H1 (cell line): ENCODE measurements around the gene FRMD6. TPM values are rescaled to one million over a fixed set of nuclear protein-coding genes. Genes with fewer than 3 reads are reported as not detected.

Experiments
- CTCF ChIA-PET: fragments of 300-600 bp; sonication (Branson Sonifier 250); formaldehyde crosslinking; loops from one replicate; lab custom pipeline; 2021; ENCODE audit not compliant: partially characterized antibody; lab: Charles Lee
- POLR2A ChIA-PET: fragments of 300-600 bp; sonication (Branson Sonifier 250); formaldehyde crosslinking; loops from one replicate; lab custom pipeline; 2021; ENCODE audit warnings: inconsistent platforms; ENCODE audit not compliant: partially characterized antibody; lab: Charles Lee
- DNase-seq, 2 experiments: peaks; one replicate each; pipeline versions ENCODE4 v3.0.0 to v3.0.0-alpha.2; 2010 to 2022; ENCODE audit warnings: low spot score in 2 of 2, low read depth in 1 of 2, mixed read lengths in 1 of 2
- FAIRE-seq: peaks from 2 replicates; lab custom pipeline; 2011; peaks lifted over from hg19 to GRCh38; lab: Jason Lieb, UNC
- H2AFZ ChIP-seq: 2 replicates; pipeline ENCODE4 v1.8.1; 2012; ENCODE audit warnings: low read length, inconsistent platforms
- H2AK5ac ChIP-seq: 2 replicates; pipeline ENCODE4 v1.6.1; 2013; ENCODE audit warnings: low read depth, low read length
- H2BK120ac ChIP-seq: replicated peaks from 2 replicates; pipeline ENCODE3; 2013; ENCODE audit warnings: low read depth, low read length, inconsistent platforms
- H2BK12ac ChIP-seq: 2 replicates; pipeline ENCODE4 v1.6.1; 2013; ENCODE audit warnings: low read depth, low read length
- H2BK15ac ChIP-seq: 2 replicates; pipeline ENCODE4 v1.6.1; 2013; ENCODE audit warnings: low read length
- H2BK20ac ChIP-seq: 2 replicates; pipeline ENCODE4 v1.6.1; 2013; ENCODE audit warnings: low read length
- H2BK5ac ChIP-seq: 2 replicates; pipeline ENCODE4 v1.6.1; 2013; ENCODE audit warnings: low read depth, low read length
- H3K14ac ChIP-seq: 2 replicates; pipeline ENCODE4 v1.6.1; 2013; ENCODE audit warnings: inconsistent platforms; ENCODE audit not compliant: insufficient read length
- H3K18ac ChIP-seq: 2 replicates; pipeline ENCODE4 v1.6.1; 2013; ENCODE audit warnings: low read length; ENCODE audit errors: extremely low read depth
- H3K23ac ChIP-seq: 2 replicates; pipeline ENCODE4 v1.6.1; 2013; ENCODE audit warnings: inconsistent platforms; ENCODE audit not compliant: insufficient read length
- H3K23me2 ChIP-seq: 2 replicates; pipeline ENCODE4 v1.6.1; 2013; ENCODE audit warnings: low read depth, low read length
- H3K27ac ChIP-seq: 2 replicates; pipeline ENCODE4 v1.6.1; 2011; ENCODE audit warnings: low read depth, low read length, inconsistent platforms
- H3K27me3 ChIP-seq, 4 experiments: replicated peaks in 1 of 4; 1 replicate in 1 of 4; 2 replicates in 3 of 4; pipeline versions ENCODE4 v1.6.1 to v1.8.1; 2011 to 2013; ENCODE audit warnings: low read length in 3 of 4, mild to moderate bottlenecking in 3 of 4, inconsistent platforms in 2 of 4, mixed read lengths in 2 of 4, moderate library complexity in 1 of 4; ENCODE audit not compliant: control insufficient read depth in 3 of 4, insufficient read depth in 3 of 4; ENCODE audit errors: extremely low read depth in 1 of 4
- H3K36me3 ChIP-seq, 4 experiments: 2 replicates each; pipeline versions ENCODE4 v1.6.1 to v1.8.1; 2011 to 2013; ENCODE audit warnings: mild to moderate bottlenecking in 4 of 4, low read length in 3 of 4, moderate library complexity in 2 of 4, control low read depth in 1 of 4, inconsistent platforms in 1 of 4; ENCODE audit not compliant: insufficient read depth in 4 of 4, control insufficient read depth in 2 of 4
- H3K4ac ChIP-seq: replicated peaks from 2 replicates; pipeline ENCODE3; 2013; ENCODE audit warnings: low read length, low read depth, mixed read lengths, inconsistent platforms; ENCODE audit not compliant: insufficient read length
- H3K4me1 ChIP-seq, 4 experiments: replicated peaks in 1 of 4; 1 replicate in 1 of 4; 2 replicates in 3 of 4; pipeline versions ENCODE4 v1.6.1 to v1.8.1; 2011 to 2013; ENCODE audit warnings: low read length in 3 of 4, inconsistent platforms in 2 of 4, mixed read lengths in 1 of 4; ENCODE audit not compliant: insufficient read depth in 4 of 4, control insufficient read depth in 3 of 4
- H3K4me2 ChIP-seq, 2 experiments: 2 replicates each; pipeline versions ENCODE4 v1.6.1 to v1.8.1; 2011 to 2013; ENCODE audit warnings: low read depth in 2 of 2, low read length in 2 of 2, control low read depth in 1 of 2, inconsistent platforms in 1 of 2, mild to moderate bottlenecking in 1 of 2; ENCODE audit not compliant: insufficient read depth in 1 of 2
- H3K4me3 ChIP-seq, 4 experiments: fragments of 200-600, 300-600 bp in 1 of 4; sonication (generic), shearing (Covaris generic), sonication (Bioruptor Twin) in 1 of 4; 2 replicates each; pipeline versions ENCODE4 v1.5.1 to v1.8.1; 2011 to 2016; ENCODE audit warnings: low read length in 4 of 4, low read depth in 3 of 4, control low read depth in 2 of 4, inconsistent platforms in 2 of 4, mild to moderate bottlenecking in 2 of 4, mixed read lengths in 1 of 4, moderate library complexity in 1 of 4; ENCODE audit not compliant: insufficient read depth in 2 of 4; ENCODE audit errors: extremely low read depth in 1 of 4
- H3K56ac ChIP-seq: replicated peaks from 2 replicates; pipeline ENCODE3; 2013; ENCODE audit warnings: low read depth, mild to moderate bottlenecking, mixed read lengths, low read length, inconsistent platforms; ENCODE audit not compliant: insufficient read length
- H3K79me1 ChIP-seq: 2 replicates; pipeline ENCODE4 v1.6.1; 2013; ENCODE audit warnings: low read depth, low read length, control low read depth
- H3K79me2 ChIP-seq, 2 experiments: 2 replicates each; pipeline versions ENCODE4 v1.6.1 to v1.8.1; 2012 to 2013; ENCODE audit warnings: low read length in 2 of 2, mild to moderate bottlenecking in 2 of 2, inconsistent platforms in 1 of 2; ENCODE audit not compliant: insufficient read depth in 2 of 2, control insufficient read depth in 1 of 2
- H3K9ac ChIP-seq, 4 experiments: replicated peaks in 1 of 4; 1 replicate in 1 of 4; 2 replicates in 3 of 4; pipeline versions ENCODE4 v1.6.1 to v1.8.1; 2011 to 2013; ENCODE audit warnings: low read depth in 3 of 4, low read length in 3 of 4, control low read depth in 2 of 4, mild to moderate bottlenecking in 2 of 4, moderate library complexity in 2 of 4, inconsistent platforms in 1 of 4; ENCODE audit errors: extremely low read depth in 1 of 4
- H3K9me3 ChIP-seq, 2 experiments: 2 replicates each; pipeline versions ENCODE4 v1.6.1 to v1.8.1; 2012 to 2013; ENCODE audit warnings: mild to moderate bottlenecking in 2 of 2, moderate library complexity in 2 of 2, control low read depth in 1 of 2, inconsistent platforms in 1 of 2, low read depth in 1 of 2, low read length in 1 of 2, mixed read lengths in 1 of 2; ENCODE audit not compliant: insufficient read depth in 2 of 2
- H4K20me1 ChIP-seq, 2 experiments: replicated peaks in 1 of 2; 2 replicates each; pipeline versions ENCODE3 to v1.8.1; 2011 to 2013; ENCODE audit warnings: inconsistent platforms in 2 of 2, low read length in 2 of 2, mild to moderate bottlenecking in 1 of 2; ENCODE audit not compliant: insufficient read depth in 2 of 2, control insufficient read depth in 1 of 2
- H4K5ac ChIP-seq: 2 replicates; pipeline ENCODE4 v1.6.1; 2013; ENCODE audit warnings: low read length, low read depth, mixed read lengths, inconsistent platforms; ENCODE audit not compliant: insufficient read length
- H4K8ac ChIP-seq: 2 replicates; pipeline ENCODE4 v1.8.0; 2013; ENCODE audit warnings: mild to moderate bottlenecking, moderate library complexity, low read length, inconsistent platforms; ENCODE audit not compliant: insufficient read depth; ENCODE audit errors: extremely low read depth
- H4K91ac ChIP-seq: replicated peaks from 2 replicates; pipeline ENCODE3; 2013; ENCODE audit warnings: low read length, mixed read lengths, inconsistent platforms; ENCODE audit not compliant: insufficient read length
- CHD2 ChIP-seq: IDR thresholded peaks from 2 replicates; pipeline ENCODE4 v1.6.1; 2012; ENCODE audit warnings: low read length, improper control_type of control experiment
- SIRT6 ChIP-seq: IDR thresholded peaks from one replicate; pipeline ENCODE4 v1.7.1; 2012; ENCODE audit warnings: low read length, inconsistent platforms
- SP4 ChIP-seq: IDR thresholded peaks from 2 replicates; pipeline ENCODE4 v1.6.1; 2012; ENCODE audit warnings: low read length, inconsistent platforms
- SUZ12 ChIP-seq: fragments of 200-600 bp; sonication (generic); IDR thresholded peaks from 2 replicates; pipeline ENCODE4 v1.6.1; 2012; ENCODE audit warnings: mild to moderate bottlenecking, inconsistent platforms, low read length, moderate library complexity, mixed read lengths
- WGBS, 2 experiments: shearing (Covaris generic) in 1 of 2; methylation state at CpG; one replicate each; pipeline versions ENCODE4 v1.1.6 to v1.1.7; 2013 to 2015; ENCODE audit warnings: low lambda C conversion rate in 2 of 2, mixed read lengths in 2 of 2, inconsistent platforms in 1 of 2, low coverage in 1 of 2, missing lambda C conversion rate in 1 of 2; ENCODE audit not compliant: insufficient replicate concordance in 2 of 2, insufficient coverage in 1 of 2, insufficient read length in 1 of 2; ENCODE audit errors: extremely low coverage in 1 of 2, missing lambda C conversion rate in 1 of 2; 5-methylcytosine and 5-hydroxymethylcytosine counted together
- polyA plus RNA-seq, 7 experiments: library from polyadenylated mRNA; depleted of rRNA in 3 of 7; stranded (reverse) in 5 of 7; unstranded in 2 of 7; fragments of >200 nt in 5 of 7; fragments of 200-250 nt in 2 of 7; gene quantifications; 1 replicate in 5 of 7; 2 replicates in 1 of 7; 4 replicates in 1 of 7; pipeline versions ENCODE4 v1.2.1 to v1.2.3, GENCODE V29; 2011 to 2013; ENCODE audit warnings: missing spikeins in 2 of 7, mixed read lengths in 2 of 7
- total RNA-seq: library from RNA; stranded (reverse); fragmentation: NEBNext Ultra II Directional; extraction: Animal tissue kit (Norgen Biotek cat#: 25700); gene quantifications from 2 replicates; pipeline ENCODE4 v1.2.1, GENCODE V29; 2021

Gene FRMD6
- total and polyA plus RNA-seq, 2 of the 8 experiments (the other 6 are each of a cell fraction or from before 2014, with no cell fraction given), result 5.4 to 23.7 TPM

DNA sequence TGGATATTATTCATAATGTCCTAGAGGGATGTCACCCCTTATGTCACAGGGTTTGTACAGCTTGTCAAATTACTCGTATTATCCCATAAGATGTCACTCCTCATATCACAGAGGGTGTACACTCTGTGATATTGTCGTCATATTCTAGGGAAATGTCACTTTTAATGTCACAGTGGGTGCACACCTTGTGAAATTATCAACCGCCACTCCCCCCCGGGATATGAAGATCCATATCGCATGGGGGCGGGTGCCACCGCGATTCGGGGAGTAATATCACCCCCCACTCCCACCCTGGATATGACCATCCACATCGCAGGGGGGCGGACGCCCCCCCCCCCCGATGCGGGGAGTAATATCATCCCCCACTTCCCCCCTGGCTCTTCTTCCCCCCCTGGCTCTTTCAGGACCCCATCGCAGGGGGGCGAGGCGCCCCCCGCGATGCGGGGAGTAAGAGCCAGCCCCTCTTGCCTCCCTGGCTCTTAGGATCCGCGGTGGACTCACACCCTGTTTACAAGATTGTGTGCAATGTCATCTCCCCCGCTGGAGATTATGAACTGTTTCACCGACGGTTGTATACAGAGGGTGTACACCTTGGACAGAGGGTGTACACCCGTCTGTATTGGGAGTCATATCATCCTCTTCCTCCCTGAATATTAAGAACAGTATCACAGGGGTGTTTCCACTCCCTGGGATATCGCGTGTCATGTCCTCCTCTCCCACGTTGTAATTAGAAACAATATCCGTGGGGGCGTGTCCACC lies 92.8 kb downstream of the FRMD6 start:
- POLR2A ChIA-PET, result no interaction called here
- Histone ChIP-seq H3K9ac (no peak overlapping the region), H4K5ac (no peak overlapping the region), H2AK5ac (no peak overlapping the region), H3K23ac (no peak overlapping the region), H3K9me3 (no peaks in the 10 kb centered on the region), H2BK120ac (no peak overlapping the region), H2BK5ac (no peak overlapping the region), H4K8ac (no peak overlapping the region), H3K27me3 (no peaks in the 10 kb centered on the region), H3K4me3 (no peak overlapping the region), H2BK15ac (no peak overlapping the region), H3K56ac (no peak overlapping the region), H3K4me2 (no peak overlapping the region), H4K91ac (no peak overlapping the region), H2BK12ac (no peak overlapping the region), H2AFZ (no peak overlapping the region), H3K18ac (no peak overlapping the region), H3K23me2 (no peaks in the 10 kb centered on the region), H3K14ac (no peak overlapping the region), H4K20me1 (no peaks in the 10 kb centered on the region), H3K27ac (no peak overlapping the region), H2BK20ac (no peak overlapping the region), H3K4me1 (no peaks in the 10 kb centered on the region), H3K36me3 (no peaks in the 10 kb centered on the region), H3K4ac (no peak overlapping the region), H3K79me2 (no peaks in the 10 kb centered on the region), H3K79me1 (no peaks in the 10 kb centered on the region)
- DNase-seq (no peak), FAIRE-seq (no peak)
- 76% methylated on average over 23 of the region's 31 CpGs; no CpG with 5 or more reads in 1 of the 2 experiments for WGBS, 2 experiments
- CTCF ChIA-PET, result no interaction called here
- TF ChIP-seq CHD2 (no peak), SP4 (no peak), SUZ12 (no peak), SIRT6 (no peak)
